ENCODE data around the gene MAMLD1.

MAMLD1 gene

DNA sequence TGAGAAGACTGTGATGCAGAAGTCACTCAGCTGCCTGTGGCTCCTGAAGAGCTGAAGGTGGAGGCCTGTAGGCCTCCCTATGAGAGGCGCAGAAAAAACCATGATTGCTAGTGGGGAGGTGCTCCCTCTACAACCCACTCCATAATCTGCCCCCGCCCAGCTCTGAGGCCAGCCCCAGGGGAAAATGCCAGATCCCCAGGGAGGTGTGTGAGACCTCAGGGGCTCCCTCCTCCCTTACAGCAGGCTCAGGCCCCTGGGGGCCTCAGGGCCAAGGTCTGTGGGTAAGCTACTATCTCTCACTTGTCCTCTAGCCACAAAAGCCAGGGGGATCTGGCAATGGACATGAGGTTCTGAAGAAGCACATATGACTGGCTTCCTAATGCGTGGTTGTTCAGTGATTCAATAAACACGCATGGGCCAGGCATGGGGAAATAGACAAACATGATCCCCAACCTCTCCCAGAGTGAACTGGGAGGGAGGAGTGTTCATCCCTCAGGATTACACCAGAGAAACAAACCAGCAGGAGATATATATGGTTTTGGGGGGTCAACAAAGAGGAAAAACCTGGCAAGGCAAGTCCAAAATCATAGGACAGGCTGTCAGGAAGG lies 154.3 kb downstream of the MAMLD1 start:
- ChIA-PET CTCF (interaction anchor here (0.5 to 0.6 kb wide), 2 partner anchors 40 to 101 kb away, joined by 3 read pairs; no protein-coding TSS in a partner anchor), POLR2A (no interaction called here)
- no peak overlapping the region for H3K27ac ChIP-seq (ENCODE audit: extremely low read depth, low read depth, low read length)
- H3K36me3 ChIP-seq (ENCODE audit: control insufficient read depth in 2 of 2, insufficient read depth in 1 of 2, low read length in 2 of 2), result no peaks in the 10 kb centered on the region
- H3K4me3 ChIP-seq (ENCODE audit: low read depth, low read length), result no peak overlapping the region
- H3K9me3 ChIP-seq (ENCODE audit: control insufficient read depth, insufficient read depth, low read depth, low read length), result no peaks in the 10 kb centered on the region
- H3K4me1 ChIP-seq (ENCODE audit: control insufficient read depth, insufficient read depth, low read length), result no peaks in the 10 kb centered on the region
- TF ChIP-seq ZBTB20 (tag by site-specific recombination; IDR thresholded peaks at IDR 0.05) (no peak), REPIN1 (tag by site-specific recombination; IDR thresholded peaks at IDR 0.05; ENCODE audit: low read depth) (no peak), ZNF48 (tag by site-specific recombination; IDR thresholded peaks at IDR 0.05) (no peak), ZBTB11 (tag by site-specific recombination; conservative IDR thresholded peaks at IDR 0.05; ENCODE audit: low read depth) (no peak), ZNF184 (tag by site-specific recombination; IDR thresholded peaks at IDR 0.05) (no peak), ZNF664 (tag by site-specific recombination; IDR thresholded peaks at IDR 0.05) (no peak)
- TF ChIP-seq, protein P1, sequence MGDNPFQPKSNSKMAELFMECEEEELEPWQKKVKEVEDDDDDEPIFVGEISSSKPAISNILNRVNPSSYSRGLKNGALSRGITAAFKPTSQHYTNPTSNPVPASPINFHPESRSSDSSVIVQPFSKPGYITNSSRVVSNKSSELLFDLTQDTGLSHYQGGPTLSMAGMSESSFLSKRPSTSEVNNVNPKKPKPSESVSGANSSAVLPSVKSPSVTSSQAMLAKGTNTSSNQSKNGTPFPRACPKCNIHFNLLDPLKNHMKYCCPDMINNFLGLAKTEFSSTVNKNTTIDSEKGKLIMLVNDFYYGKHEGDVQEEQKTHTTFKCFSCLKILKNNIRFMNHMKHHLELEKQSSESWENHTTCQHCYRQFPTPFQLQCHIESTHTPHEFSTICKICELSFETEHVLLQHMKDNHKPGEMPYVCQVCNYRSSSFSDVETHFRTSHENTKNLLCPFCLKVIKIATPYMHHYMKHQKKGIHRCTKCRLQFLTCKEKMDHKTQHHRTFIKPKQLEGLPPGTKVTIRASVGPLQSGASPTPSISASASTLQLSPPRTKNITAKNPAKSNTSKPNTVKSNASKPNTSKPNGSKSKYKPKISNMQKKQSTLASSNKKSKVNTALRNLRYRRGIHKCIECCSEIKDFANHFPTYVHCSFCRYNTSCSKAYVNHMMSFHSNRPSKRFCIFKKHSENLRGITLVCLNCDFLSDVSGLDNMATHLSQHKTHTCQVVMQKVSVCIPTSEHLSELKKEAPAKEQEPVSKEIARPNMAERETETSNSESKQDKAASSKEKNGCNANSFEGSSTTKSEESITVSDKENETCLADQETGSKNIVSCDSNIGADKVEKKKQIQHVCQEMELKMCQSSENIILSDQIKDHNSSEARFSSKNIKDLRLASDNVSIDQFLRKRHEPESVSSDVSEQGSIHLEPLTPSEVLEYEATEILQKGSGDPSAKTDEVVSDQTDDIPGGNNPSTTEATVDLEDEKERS (tag by site-specific recombination; IDR thresholded peaks at IDR 0.05), result no peak
- TF ChIP-seq, protein P2, sequence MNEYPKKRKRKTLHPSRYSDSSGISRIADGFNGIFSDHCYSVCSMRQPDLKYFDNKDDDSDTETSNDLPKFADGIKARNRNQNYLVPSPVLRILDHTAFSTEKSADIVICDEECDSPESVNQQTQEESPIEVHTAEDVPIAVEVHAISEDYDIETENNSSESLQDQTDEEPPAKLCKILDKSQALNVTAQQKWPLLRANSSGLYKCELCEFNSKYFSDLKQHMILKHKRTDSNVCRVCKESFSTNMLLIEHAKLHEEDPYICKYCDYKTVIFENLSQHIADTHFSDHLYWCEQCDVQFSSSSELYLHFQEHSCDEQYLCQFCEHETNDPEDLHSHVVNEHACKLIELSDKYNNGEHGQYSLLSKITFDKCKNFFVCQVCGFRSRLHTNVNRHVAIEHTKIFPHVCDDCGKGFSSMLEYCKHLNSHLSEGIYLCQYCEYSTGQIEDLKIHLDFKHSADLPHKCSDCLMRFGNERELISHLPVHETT (tag by site-specific recombination; IDR thresholded peaks at IDR 0.05), result no peak

DNA sequence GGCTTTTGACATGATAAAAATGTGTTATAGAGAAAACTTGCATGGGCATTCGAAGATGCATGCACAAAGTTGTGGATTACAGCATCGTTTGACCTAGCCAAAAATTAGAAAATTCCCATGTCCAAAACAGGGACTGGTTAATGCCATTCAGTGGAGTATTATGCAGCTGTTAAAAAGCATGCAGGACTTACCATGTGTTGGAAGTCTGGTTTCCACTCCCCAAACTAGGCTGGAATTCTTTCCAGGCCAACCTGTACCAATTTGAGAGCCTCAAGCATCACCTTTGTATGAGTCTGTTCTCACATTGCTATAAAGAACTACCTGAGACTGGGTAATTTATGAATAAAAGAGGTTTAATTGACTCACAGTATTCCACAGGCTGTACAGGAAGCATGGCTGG lies 159.4 kb downstream of the MAMLD1 start:
- H3K4me1 ChIP-seq (ENCODE audit: control insufficient read depth, insufficient read depth, low read length), result no peaks in the 10 kb centered on the region

GRCh38 chrX:150525061-150525919 lies 162.2 kb downstream of the MAMLD1 start:
- no peaks in the 10 kb centered on the region for H3K36me3 ChIP-seq (ENCODE audit: control insufficient read depth in 2 of 2, insufficient read depth in 1 of 2, low read length in 2 of 2)
- H3K27ac ChIP-seq (ENCODE audit: extremely low read depth, low read depth, low read length), result no peak overlapping the region
- ChIA-PET POLR2A (no interaction called here), CTCF (no interaction called here)
- H3K4me1 ChIP-seq (ENCODE audit: control insufficient read depth, insufficient read depth, low read length), result no peaks in the 10 kb centered on the region
- TF ChIP-seq, protein P3, sequence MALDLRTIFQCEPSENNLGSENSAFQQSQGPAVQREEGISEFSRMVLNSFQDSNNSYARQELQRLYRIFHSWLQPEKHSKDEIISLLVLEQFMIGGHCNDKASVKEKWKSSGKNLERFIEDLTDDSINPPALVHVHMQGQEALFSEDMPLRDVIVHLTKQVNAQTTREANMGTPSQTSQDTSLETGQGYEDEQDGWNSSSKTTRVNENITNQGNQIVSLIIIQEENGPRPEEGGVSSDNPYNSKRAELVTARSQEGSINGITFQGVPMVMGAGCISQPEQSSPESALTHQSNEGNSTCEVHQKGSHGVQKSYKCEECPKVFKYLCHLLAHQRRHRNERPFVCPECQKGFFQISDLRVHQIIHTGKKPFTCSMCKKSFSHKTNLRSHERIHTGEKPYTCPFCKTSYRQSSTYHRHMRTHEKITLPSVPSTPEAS (tag by site-specific recombination; IDR thresholded peaks at IDR 0.05), result no peak
- TF ChIP-seq ZNF223 (tag by site-specific recombination; IDR thresholded peaks at IDR 0.05), result no peak
- TF ChIP-seq, protein P4, sequence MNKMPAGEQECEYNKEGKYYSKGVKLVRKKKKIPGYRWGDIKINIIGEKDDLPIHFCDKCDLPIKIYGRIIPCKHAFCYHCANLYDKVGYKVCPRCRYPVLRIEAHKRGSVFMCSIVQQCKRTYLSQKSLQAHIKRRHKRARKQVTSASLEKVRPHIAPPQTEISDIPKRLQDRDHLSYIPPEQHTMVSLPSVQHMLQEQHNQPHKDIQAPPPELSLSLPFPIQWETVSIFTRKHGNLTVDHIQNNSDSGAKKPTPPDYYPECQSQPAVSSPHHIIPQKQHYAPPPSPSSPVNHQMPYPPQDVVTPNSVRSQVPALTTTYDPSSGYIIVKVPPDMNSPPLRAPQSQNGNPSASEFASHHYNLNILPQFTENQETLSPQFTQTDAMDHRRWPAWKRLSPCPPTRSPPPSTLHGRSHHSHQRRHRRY (tag by site-specific recombination; IDR thresholded peaks at IDR 0.05), result no peak
- no peak for TF ChIP-seq OSR2 (tag by site-specific recombination; IDR thresholded peaks at IDR 0.05)
- no peak for TF ChIP-seq ZFP37 (tag by site-specific recombination; IDR thresholded peaks at IDR 0.05)
- no peak overlapping the region for H3K4me3 ChIP-seq (ENCODE audit: low read depth, low read length)
- no peaks in the 10 kb centered on the region for H3K9me3 ChIP-seq (ENCODE audit: control insufficient read depth, insufficient read depth, low read depth, low read length)

More for the DNA sequence above, 159.4 kb downstream of the MAMLD1 start:
- no peak overlapping the region for H3K27ac ChIP-seq (ENCODE audit: extremely low read depth, low read depth, low read length)
- H3K9me3 ChIP-seq (ENCODE audit: control insufficient read depth, insufficient read depth, low read depth, low read length), result no peaks in the 10 kb centered on the region
- TF ChIP-seq ZNF146 (tag by site-specific recombination; IDR thresholded peaks at IDR 0.05) (peak; percentile 53; the same call in 1 of the 2 replicates), KLF7 (tag by site-specific recombination; IDR thresholded peaks at IDR 0.05; ENCODE audit: borderline replicate concordance) (no peak)
- no peaks in the 10 kb centered on the region for H3K36me3 ChIP-seq (ENCODE audit: control insufficient read depth in 2 of 2, insufficient read depth in 1 of 2, low read length in 2 of 2)
- ChIA-PET POLR2A (no interaction called here), CTCF (no interaction called here)
- H3K4me3 ChIP-seq (ENCODE audit: low read depth, low read length), result no peak overlapping the region

Measured in HEK293 (cell line).